Natural killer cell treated with Interleukin-12 subunit alpha and Interleukin-12 subunit beta and Interleukin-15 and Interleukin-18, amount 100 ng/mL, for 72 hours (primary cell): ENCODE data around the gene ATP6V1D. TPM values are rescaled to one million over a fixed set of nuclear protein-coding genes. Genes with fewer than 3 reads are reported as not detected.

Experiments
- total RNA-seq, 2 donors: library from RNA; stranded (reverse); gene quantifications; one replicate each; pipeline ENCODE4 v1.2.3, GENCODE V29; 2022

ATP6V1D gene
- total RNA-seq, 2 donors from 2014 or later = 36.5 to 40.6 TPM

Other genes starting within 250 kb of the ATP6V1D start
- gene GARIN2, start 170.4 kb downstream of the ATP6V1D start, total RNA-seq = not detected
- gene PALS1, start 118.4 kb downstream of the ATP6V1D start, total RNA-seq = 10 to 100 TPM in 1 of 2 donors, 1 to 10 TPM in 1; 6.4 to 10.8 TPM
- gene EIF2S1, start 524 bp upstream of the ATP6V1D start, total RNA-seq = 100 to 1,000 TPM; 138 to 167 TPM
- not detected for gene PLEK2, start 52.4 kb upstream of the ATP6V1D start, total RNA-seq
- gene TMEM229B, start 128.9 kb upstream of the ATP6V1D start, total RNA-seq = 10 to 100 TPM in 1 of 2 donors, 1 to 10 TPM in 1; 7.1 to 14.7 TPM
- 1 to 10 TPM; 1.2 to 1.9 TPM for gene PLEKHH1, start 173.5 kb upstream of the ATP6V1D start, total RNA-seq
- 10 to 100 TPM; 30.1 to 37.4 TPM for gene PIGH, start 240.5 kb upstream of the ATP6V1D start, total RNA-seq